Kidney glomerular epithelial cell (primary cell): ENCODE measurements around the gene SOS2.
"Not testable (repeated sequence)": the region's sequence is repeated elsewhere in the genome, so short reads cannot be mapped to it uniquely, and the experiment has no call there.

Source experiments
- DNase-seq: peaks from one replicate; lab custom pipeline; 2025; lab: John Stamatoyannopoulos, UW

Gene SOS2

DNA sequence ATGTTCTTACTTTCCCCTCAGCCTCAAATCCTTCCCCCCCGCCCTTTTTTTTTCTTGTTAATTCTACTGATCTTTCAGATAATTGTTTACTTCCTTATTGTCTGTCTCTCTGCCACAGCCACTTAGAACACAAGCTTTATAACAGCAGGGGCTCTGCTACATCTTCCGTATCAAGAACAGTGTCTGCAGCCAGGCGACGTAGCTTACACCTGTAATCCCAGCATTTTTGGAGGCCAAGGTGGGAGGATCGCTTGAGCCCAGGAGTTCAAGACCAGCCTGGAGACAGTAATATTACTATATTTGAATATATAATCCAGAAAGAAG lies 5.4 kb downstream of the SOS2 start:
- DNase-seq: no peak

DNA sequence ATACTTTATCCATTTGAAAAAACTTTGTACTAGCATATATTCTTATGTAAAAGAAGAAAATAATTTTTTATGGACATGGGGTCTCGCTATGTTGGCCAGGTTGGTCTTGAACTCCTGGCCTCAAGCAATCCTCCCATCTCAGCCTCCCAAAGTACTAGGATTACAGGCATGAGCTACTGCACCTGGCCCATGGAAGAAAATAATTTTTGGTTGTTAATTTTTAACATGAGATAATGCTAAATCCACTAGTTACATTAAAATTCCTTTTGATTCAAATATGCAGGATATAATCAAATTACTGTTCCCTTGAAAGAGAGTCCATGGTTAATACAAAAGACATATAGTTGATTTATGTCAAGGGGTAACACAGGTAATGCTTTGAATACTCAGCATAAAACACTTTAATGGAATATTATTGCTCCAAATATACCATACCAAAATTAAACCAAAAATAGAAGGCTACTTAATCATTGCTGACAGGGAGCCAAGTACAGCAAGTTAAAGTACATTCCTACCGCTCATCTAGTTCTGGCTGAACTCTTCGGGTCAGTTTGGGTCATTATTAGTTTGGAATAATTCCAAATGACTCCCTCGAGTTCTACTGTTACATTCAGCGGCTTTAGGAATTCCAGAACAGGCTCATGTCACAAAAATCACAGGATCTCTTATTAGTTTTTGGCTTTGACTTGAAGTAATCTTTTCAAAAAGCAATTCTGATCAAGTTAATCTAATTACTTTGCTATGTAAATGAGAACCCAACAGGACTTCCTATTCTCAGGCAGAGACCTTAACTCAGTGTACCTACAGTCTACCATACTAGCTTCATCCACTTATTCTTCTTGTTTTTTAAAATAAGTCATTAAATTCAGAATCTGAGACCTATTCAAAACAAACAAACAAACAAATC lies 6.1 kb downstream of the SOS2 start:
- peak; percentile 87 for DNase-seq

GRCh38 chr14:50222055-50222613 lies 9.2 kb downstream of the SOS2 start:
- DNase-seq: peak; percentile 3

DNA sequence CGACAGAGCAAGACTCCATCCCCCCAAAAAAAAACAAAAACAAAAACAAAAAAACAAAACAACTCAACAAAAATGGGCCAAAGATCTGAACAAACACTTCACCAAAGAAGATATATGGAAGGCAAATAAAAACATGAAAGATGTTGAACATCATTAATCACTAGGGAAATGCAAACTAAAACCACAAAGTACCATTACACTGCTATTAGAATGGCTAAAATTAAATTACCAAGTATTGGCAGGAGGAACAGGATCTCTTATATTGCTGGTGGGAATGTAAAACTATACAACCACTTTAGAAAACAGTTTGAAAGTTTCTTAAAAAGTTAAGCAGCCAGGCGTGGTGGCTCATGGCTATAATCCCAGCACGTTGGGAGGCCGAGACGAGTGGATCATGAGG lies 12.9 kb downstream of the SOS2 start:
- no peak for DNase-seq

- DNase-seq: no peak
Measured at GRCh38 chr14:50215416-50215815, 16.0 kb downstream of the SOS2 start.

GRCh38 chr14:50213795-50214194 lies 17.6 kb downstream of the SOS2 start:
- DNase-seq: no peak

- DNase-seq: no peak
Measured at GRCh38 chr14:50212726-50213125, 18.7 kb downstream of the SOS2 start.

DNA sequence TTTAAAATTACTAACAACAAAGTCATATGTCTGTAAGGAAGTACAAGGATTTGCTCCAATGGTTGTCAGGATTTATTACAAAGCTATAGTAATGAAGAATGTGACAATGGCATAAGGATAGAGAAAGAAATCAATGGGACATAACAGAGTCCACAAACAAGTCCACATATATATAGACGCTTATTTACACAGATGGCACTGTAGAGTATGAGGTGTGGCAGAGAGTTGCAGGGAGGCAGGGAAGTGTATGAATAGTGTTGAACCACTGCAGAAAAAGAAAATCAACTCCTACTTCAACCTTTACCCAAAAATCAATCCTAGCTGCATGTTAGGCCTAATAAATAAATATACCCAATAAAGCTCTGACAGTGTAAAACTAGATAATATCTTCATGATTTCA lies 21.3 kb downstream of the SOS2 start:
- no peak for DNase-seq

- no peak for DNase-seq
Measured at GRCh38 chr14:50198499-50198898, 32.9 kb downstream of the SOS2 start.

GRCh38 chr14:50191499-50191898 lies 39.9 kb downstream of the SOS2 start:
- no peak for DNase-seq

GRCh38 chr14:50186107-50186506 lies 45.3 kb downstream of the SOS2 start:
- no peak for DNase-seq

GRCh38 chr14:50173891-50174290 lies 57.5 kb downstream of the SOS2 start:
- no peak for DNase-seq

DNA sequence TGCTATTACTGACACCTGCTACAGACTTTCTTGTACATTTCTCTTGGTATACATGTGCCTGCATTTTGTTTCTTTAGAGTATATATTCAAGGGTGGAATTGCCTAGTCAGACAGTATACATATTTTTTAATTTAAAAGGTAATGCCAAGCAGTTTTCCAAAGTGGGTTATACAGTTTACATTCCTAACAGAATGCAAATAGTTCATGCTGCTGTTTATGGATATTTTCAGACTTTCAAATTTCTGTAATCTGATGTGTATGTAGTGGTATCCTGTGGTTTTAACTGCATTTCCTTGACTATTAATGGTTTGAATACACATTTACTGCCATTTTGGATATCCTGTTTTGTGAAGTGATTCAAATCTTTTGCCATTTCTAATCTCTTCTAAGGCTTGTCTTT lies 59.5 kb downstream of the SOS2 start:
- no peak for DNase-seq

DNA sequence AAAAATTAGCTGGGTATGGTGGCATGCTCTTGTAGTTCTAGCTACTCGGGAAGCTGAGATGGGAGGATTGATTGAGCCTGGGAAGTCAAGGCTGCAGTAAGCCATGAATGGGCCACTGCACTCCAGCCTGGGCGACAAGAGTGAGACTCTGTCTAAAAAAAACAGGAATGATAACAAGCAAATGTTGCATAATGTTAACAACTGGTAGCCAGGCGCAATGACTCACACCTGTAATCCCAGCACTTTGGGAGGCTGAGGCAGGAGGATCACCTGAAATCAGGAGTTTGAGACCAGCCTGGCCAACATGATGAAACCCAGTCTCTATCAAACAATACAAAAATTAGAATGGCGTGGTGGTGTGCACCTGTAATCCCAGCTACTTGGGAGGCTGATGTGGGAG lies 64.0 kb downstream of the SOS2 start:
- not testable (repeated sequence) for DNase-seq

GRCh38 chr14:50156111-50156510 lies 75.3 kb downstream of the SOS2 start:
- DNase-seq: no peak

DNA sequence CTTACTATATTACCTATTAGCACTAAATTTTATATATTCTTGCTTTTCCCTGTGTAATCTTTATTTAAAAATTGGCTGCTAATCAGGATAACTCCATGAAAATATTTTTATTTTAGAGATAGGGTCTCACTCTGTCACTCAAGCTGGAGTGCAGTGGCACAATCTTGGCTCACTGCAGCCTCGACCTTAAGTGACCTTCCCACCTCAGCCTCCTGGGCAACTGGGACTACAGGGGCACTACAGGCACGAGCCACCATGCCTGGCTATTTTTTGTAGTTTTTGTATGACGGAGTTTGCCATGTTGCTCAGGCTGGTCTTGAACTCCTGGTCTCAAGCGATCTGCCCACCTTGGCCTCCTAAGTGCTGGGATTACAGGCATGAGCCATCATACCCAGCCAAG lies 82.6 kb downstream of the SOS2 start:
- DNase-seq: no peak

- no peak for DNase-seq
Measured at GRCh38 chr14:50139192-50139591, 92.2 kb downstream of the SOS2 start.

GRCh38 chr14:50127802-50128201 lies 103.6 kb downstream of the SOS2 start:
- no peak for DNase-seq

- no peak for DNase-seq
Measured at GRCh38 chr14:50123062-50123461, 108.3 kb downstream of the SOS2 start.

- DNase-seq: peak; percentile 82
Measured at GRCh38 chr14:50122291-50122690, 109.1 kb downstream of the SOS2 start.

- no peak for DNase-seq
Measured at GRCh38 chr14:50121486-50121885, 109.9 kb downstream of the SOS2 start.

- no peak for DNase-seq
Measured at GRCh38 chr14:50117456-50117855, 113.9 kb downstream of the SOS2 start.

GRCh38 chr14:50116966-50117365 lies 114.4 kb downstream of the SOS2 start:
- no peak for DNase-seq
